Airway epithelial cell (primary cell): ENCODE results near the gene IRAG1. TPM values are rescaled to one million over a fixed set of nuclear protein-coding genes. Genes with fewer than 3 reads are reported as not detected.

Experiments used
- total RNA-seq: library from RNA; depleted of rRNA; stranded (reverse); fragments of >200 nt; gene quantifications from 2 replicates; pipeline ENCODE4 v1.2.3, GENCODE V29; 2015

The IRAG1 gene
- total RNA-seq: 0.09 and 0.49 TPM in 2 replicates

GRCh38 chr11:10693509-10694081, at the start of gene IRAG1:
TSS of gene IRAG1 (minus strand) at chr11:10693755. CDS start at chr11:10693602, 153 bp downstream.

Other genes starting within 250 kb of the IRAG1 start
- gene AMPD3, start 238.5 kb downstream of the IRAG1 start, total RNA-seq: 5.9 and 8.6 TPM in 2 replicates
- 44.7 and 53.4 TPM in 2 replicates for gene RNF141, start 152.6 kb downstream of the IRAG1 start, total RNA-seq
- not detected in 2 replicates for gene LYVE1, start 125.1 kb downstream of the IRAG1 start, total RNA-seq
- gene CTR9, start 57.5 kb upstream of the IRAG1 start, total RNA-seq: 14.8 and 22.1 TPM in 2 replicates
- 535 and 644 TPM in 2 replicates for gene EIF4G2, start 115.2 kb upstream of the IRAG1 start, total RNA-seq
- gene ZBED5, start 164.3 kb upstream of the IRAG1 start, total RNA-seq: 28.1 and 34.6 TPM in 2 replicates